Mucosa of stomach (tissue), 1 donor: ENCODE results near the gene C19orf38.
"Not testable (repeated sequence)": the region's sequence is repeated elsewhere in the genome, so short reads cannot be mapped to it uniquely, and the experiment has no call there.

Experiments used
- H3K27me3 ChIP-seq: one replicate; pipeline ENCODE4 v1.7.0; 2013; ENCODE audit warnings: mild to moderate bottlenecking, low read length; ENCODE audit not compliant: control insufficient read depth, insufficient read depth
- H3K36me3 ChIP-seq: one replicate; pipeline ENCODE4 v1.7.0; 2013; ENCODE audit warnings: low read length; ENCODE audit not compliant: control insufficient read depth, insufficient read depth
- H3K4me1 ChIP-seq: one replicate; pipeline ENCODE4 v1.7.0; 2013; ENCODE audit warnings: mild to moderate bottlenecking, low read length; ENCODE audit not compliant: control insufficient read depth, insufficient read depth
- H3K4me3 ChIP-seq: one replicate; pipeline ENCODE4 v1.7.0; 2013; ENCODE audit warnings: low read length
- H3K9ac ChIP-seq: one replicate; pipeline ENCODE4 v1.7.0; 2013; ENCODE audit warnings: mild to moderate bottlenecking, low read length, moderate library complexity
- H3K9me3 ChIP-seq: one replicate; pipeline ENCODE4 v1.7.0; 2013; ENCODE audit warnings: mild to moderate bottlenecking, low read length, moderate library complexity; ENCODE audit not compliant: control insufficient read depth
- donor health status: Pancreatic carcinoma.

C19orf38 gene

GRCh38 chr19:10874024-10874423 is 25.8 kb downstream of the C19orf38 start:
- Histone ChIP-seq H3K9me3 (no peaks in the 10 kb centered on the region), H3K27me3 (no peaks in the 10 kb centered on the region), H3K36me3 (no peaks in the 10 kb centered on the region), H3K4me1 (peaks cover 26% of the 10 kb centered on the region), H3K9ac (no peak overlapping the region), H3K4me3 (no peak overlapping the region)

- H3K9ac ChIP-seq: no peak overlapping the region
- H3K4me1 ChIP-seq: peaks cover 26% of the 10 kb centered on the region
- H3K27me3 ChIP-seq: no peaks in the 10 kb centered on the region
- H3K36me3 ChIP-seq: no peaks in the 10 kb centered on the region
- H3K9me3 ChIP-seq: no peaks in the 10 kb centered on the region
- H3K4me3 ChIP-seq: no peak overlapping the region
These were observed 28.4 kb downstream of the C19orf38 start for GRCh38 chr19:10876459-10877240.

- not testable (repeated sequence) for H3K27me3 ChIP-seq
These were observed 29.4 kb downstream of the C19orf38 start for GRCh38 chr19:10877608-10878007.

GRCh38 chr19:10878253-10878652 is 30.0 kb downstream of the C19orf38 start:
- H3K4me1 ChIP-seq: peaks cover 15% of the 10 kb centered on the region

More at GRCh38 chr19:10877608-10878007, 29.4 kb downstream of the C19orf38 start:
- not testable (repeated sequence) for H3K36me3 ChIP-seq, H3K9ac ChIP-seq, H3K4me3 ChIP-seq, H3K9me3 ChIP-seq
- H3K4me1 ChIP-seq: peaks cover 21% of the 10 kb centered on the region

GRCh38 chr19:10881403-10882107 is 33.3 kb downstream of the C19orf38 start:
- Histone ChIP-seq H3K4me1 (peaks cover 15% of the 10 kb centered on the region), H3K36me3 (no peaks in the 10 kb centered on the region), H3K9ac (no peak overlapping the region), H3K9me3 (no peaks in the 10 kb centered on the region), H3K27me3 (no peaks in the 10 kb centered on the region), H3K4me3 (no peak overlapping the region)

More at GRCh38 chr19:10878253-10878652, 30.0 kb downstream of the C19orf38 start:
- Histone ChIP-seq H3K4me3 (no peak overlapping the region), H3K9me3 (no peaks in the 10 kb centered on the region), H3K36me3 (no peaks in the 10 kb centered on the region), H3K9ac (no peak overlapping the region), H3K27me3 (no peaks in the 10 kb centered on the region)

- H3K9me3 ChIP-seq: no peaks in the 10 kb centered on the region
- H3K4me3 ChIP-seq: no peak overlapping the region
- H3K36me3 ChIP-seq: no peaks in the 10 kb centered on the region
- no peaks in the 10 kb centered on the region for H3K27me3 ChIP-seq
- H3K4me1 ChIP-seq: peaks cover 15% of the 10 kb centered on the region
- no peak overlapping the region for H3K9ac ChIP-seq
These were observed 33.9 kb downstream of the C19orf38 start for GRCh38 chr19:10882108-10882457.

- Histone ChIP-seq H3K9me3 (no peaks in the 10 kb centered on the region), H3K9ac (no peak overlapping the region), H3K27me3 (no peaks in the 10 kb centered on the region), H3K4me3 (no peak overlapping the region), H3K36me3 (no peaks in the 10 kb centered on the region), H3K4me1 (peaks cover 11% of the 10 kb centered on the region)
These were observed 36.1 kb downstream of the C19orf38 start for GRCh38 chr19:10884274-10884673.

- H3K27me3 ChIP-seq: no peaks in the 10 kb centered on the region
- H3K9me3 ChIP-seq: no peaks in the 10 kb centered on the region
- no peak overlapping the region for H3K4me3 ChIP-seq
- no peaks in the 10 kb centered on the region for H3K36me3 ChIP-seq
- peaks cover 8% of the 10 kb centered on the region for H3K4me1 ChIP-seq
- no peak overlapping the region for H3K9ac ChIP-seq
These were observed 37.3 kb downstream of the C19orf38 start for GRCh38 chr19:10885201-10886169.

GRCh38 chr19:10887616-10888367 is 39.6 kb downstream of the C19orf38 start:
- Histone ChIP-seq H3K4me3 (no peak overlapping the region), H3K9me3 (no peaks in the 10 kb centered on the region), H3K27me3 (no peaks in the 10 kb centered on the region), H3K9ac (no peak overlapping the region), H3K36me3 (no peaks in the 10 kb centered on the region), H3K4me1 (peaks cover 16% of the 10 kb centered on the region)

GRCh38 chr19:10888421-10888866 is 40.2 kb downstream of the C19orf38 start:
- H3K4me1 ChIP-seq: peaks cover 16% of the 10 kb centered on the region
- H3K9ac ChIP-seq: no peak overlapping the region
- no peaks in the 10 kb centered on the region for H3K27me3 ChIP-seq
- H3K9me3 ChIP-seq: no peaks in the 10 kb centered on the region
- no peaks in the 10 kb centered on the region for H3K36me3 ChIP-seq
- no peak overlapping the region for H3K4me3 ChIP-seq

- Histone ChIP-seq H3K9me3 (no peaks in the 10 kb centered on the region), H3K36me3 (no peaks in the 10 kb centered on the region), H3K9ac (no peak overlapping the region), H3K4me1 (peaks cover 16% of the 10 kb centered on the region), H3K4me3 (no peak overlapping the region), H3K27me3 (no peaks in the 10 kb centered on the region)
These were observed 41.7 kb downstream of the C19orf38 start for GRCh38 chr19:10889880-10890279.
